Measurements from ENCODE around the gene INSL4. TPM values are rescaled to one million over a fixed set of nuclear protein-coding genes. Genes with fewer than 3 reads are reported as not detected.

Gene INSL4
- polyA plus RNA-seq (2013, experiment 1 of 4) = not detected
- polyA plus RNA-seq (2013, experiment 2 of 4) = not detected
- polyA plus RNA-seq (2013, experiment 3 of 4) = not detected
- polyA plus RNA-seq (2013, experiment 4 of 4) = not detected

GRCh38 chr9:5231212-5231611, at the start of gene INSL4:
INSL4 (plus strand) TSS chr9:5231419; CDS start chr9:5231524, 105 bp downstream.
- WGBS, 2 experiments = 94 to 95% methylated on average over 2 of the region's 2 CpGs
- Histone ChIP-seq H3K4me3 (ENCODE audit: insufficient read depth, low read depth, low read length) (no peak within 1 kb of the TSS), H3K9me3 (ENCODE audit: control insufficient read depth, low read length) (no peaks in the 10 kb centered on the region), H3K36me3 (ENCODE audit: control insufficient read depth, insufficient read depth, low read length) (no peaks in the 10 kb centered on the region), H3K27me3 (ENCODE audit: control insufficient read depth, insufficient read depth, low read length, poor library complexity, severe bottlenecking) (no peaks in the 10 kb centered on the region), H3K4me1 (ENCODE audit: control insufficient read depth, insufficient read depth, low read length) (no peaks in the 10 kb centered on the region), H3K27ac (ENCODE audit: insufficient read depth, low read depth, low read length, poor library complexity, severe bottlenecking) (no peak within 1 kb of the TSS)

- H3K27me3 ChIP-seq (ENCODE audit: control insufficient read depth, insufficient read depth, low read length, poor library complexity, severe bottlenecking) = no peaks in the 10 kb centered on the region
- H3K27ac ChIP-seq (ENCODE audit: insufficient read depth, low read depth, low read length, poor library complexity, severe bottlenecking) = no peak overlapping the region
- no peaks in the 10 kb centered on the region for H3K9me3 ChIP-seq (ENCODE audit: control insufficient read depth, low read length)
- H3K36me3 ChIP-seq (ENCODE audit: control insufficient read depth, insufficient read depth, low read length) = no peaks in the 10 kb centered on the region
- no peaks in the 10 kb centered on the region for H3K4me1 ChIP-seq (ENCODE audit: control insufficient read depth, insufficient read depth, low read length)
- 83 to 97% methylated on average over 1 to 2 of the region's 2 CpGs for WGBS, 2 experiments
- no peak overlapping the region for H3K4me3 ChIP-seq (ENCODE audit: insufficient read depth, low read depth, low read length)
Observed at GRCh38 chr9:5184776-5185175, 46.4 kb upstream of the INSL4 start.

- WGBS, 2 experiments = 95 to 96% methylated on average over 44 of the region's 44 CpGs
- Histone ChIP-seq H3K27me3 (ENCODE audit: control insufficient read depth, insufficient read depth, low read length, poor library complexity, severe bottlenecking) (no peaks in the 10 kb centered on the region), H3K9me3 (ENCODE audit: control insufficient read depth, low read length) (no peaks in the 10 kb centered on the region), H3K4me1 (ENCODE audit: control insufficient read depth, insufficient read depth, low read length) (no peaks in the 10 kb centered on the region), H3K27ac (ENCODE audit: insufficient read depth, low read depth, low read length, poor library complexity, severe bottlenecking) (no peak within 1 kb of the TSS), H3K4me3 (ENCODE audit: insufficient read depth, low read depth, low read length) (no peak within 1 kb of the TSS), H3K36me3 (ENCODE audit: control insufficient read depth, insufficient read depth, low read length) (no peaks in the 10 kb centered on the region)
Observed at GRCh38 chr9:5185220-5185840, 45.9 kb upstream of the INSL4 start, which contains the start of gene INSL6. INSL6 (minus strand) TSS chr9:5185639; CDS start chr9:5185602, 37 bp downstream.

GRCh38 chr9:5186416-5187169, 44.6 kb upstream of the INSL4 start:
- WGBS, 2 experiments = 39 to 42% methylated on average over 6 to 7 of the region's 8 CpGs
- Histone ChIP-seq H3K36me3 (ENCODE audit: control insufficient read depth, insufficient read depth, low read length) (no peaks in the 10 kb centered on the region), H3K4me1 (ENCODE audit: control insufficient read depth, insufficient read depth, low read length) (no peaks in the 10 kb centered on the region), H3K27ac (ENCODE audit: insufficient read depth, low read depth, low read length, poor library complexity, severe bottlenecking) (no peak overlapping the region), H3K9me3 (ENCODE audit: control insufficient read depth, low read length) (no peaks in the 10 kb centered on the region), H3K27me3 (ENCODE audit: control insufficient read depth, insufficient read depth, low read length, poor library complexity, severe bottlenecking) (no peaks in the 10 kb centered on the region), H3K4me3 (ENCODE audit: insufficient read depth, low read depth, low read length) (no peak overlapping the region)

- Histone ChIP-seq H3K27me3 (ENCODE audit: control insufficient read depth, insufficient read depth, low read length, poor library complexity, severe bottlenecking) (no peaks in the 10 kb centered on the region), H3K4me1 (ENCODE audit: control insufficient read depth, insufficient read depth, low read length) (no peaks in the 10 kb centered on the region)
- WGBS, 2 experiments = 89 to 93% methylated on average over 10 of the region's 10 CpGs
Observed at GRCh38 chr9:5188060-5188984, 42.9 kb upstream of the INSL4 start.

GRCh38 chr9:5191985-5192384, 39.2 kb upstream of the INSL4 start:
- H3K4me3 ChIP-seq (ENCODE audit: insufficient read depth, low read depth, low read length) = no peak overlapping the region
- H3K27ac ChIP-seq (ENCODE audit: insufficient read depth, low read depth, low read length, poor library complexity, severe bottlenecking) = no peak overlapping the region
- no peaks in the 10 kb centered on the region for H3K9me3 ChIP-seq (ENCODE audit: control insufficient read depth, low read length)
- H3K27me3 ChIP-seq (ENCODE audit: control insufficient read depth, insufficient read depth, low read length, poor library complexity, severe bottlenecking) = no peaks in the 10 kb centered on the region
- H3K4me1 ChIP-seq (ENCODE audit: control insufficient read depth, insufficient read depth, low read length) = no peaks in the 10 kb centered on the region
- 89 to 93% methylated on average over 3 of the region's 3 CpGs for WGBS, 2 experiments
- no peaks in the 10 kb centered on the region for H3K36me3 ChIP-seq (ENCODE audit: control insufficient read depth, insufficient read depth, low read length)

More at GRCh38 chr9:5188060-5188984, 42.9 kb upstream of the INSL4 start:
- Histone ChIP-seq H3K36me3 (ENCODE audit: control insufficient read depth, insufficient read depth, low read length) (no peaks in the 10 kb centered on the region), H3K4me3 (ENCODE audit: insufficient read depth, low read depth, low read length) (no peak overlapping the region), H3K27ac (ENCODE audit: insufficient read depth, low read depth, low read length, poor library complexity, severe bottlenecking) (no peak overlapping the region), H3K9me3 (ENCODE audit: control insufficient read depth, low read length) (no peaks in the 10 kb centered on the region)

GRCh38 chr9:5193345-5193744, 37.9 kb upstream of the INSL4 start:
- H3K27me3 ChIP-seq (ENCODE audit: control insufficient read depth, insufficient read depth, low read length, poor library complexity, severe bottlenecking) = no peaks in the 10 kb centered on the region
- no peaks in the 10 kb centered on the region for H3K36me3 ChIP-seq (ENCODE audit: control insufficient read depth, insufficient read depth, low read length)
- no peaks in the 10 kb centered on the region for H3K9me3 ChIP-seq (ENCODE audit: control insufficient read depth, low read length)
- no peaks in the 10 kb centered on the region for H3K4me1 ChIP-seq (ENCODE audit: control insufficient read depth, insufficient read depth, low read length)
- no peak overlapping the region for H3K27ac ChIP-seq (ENCODE audit: insufficient read depth, low read depth, low read length, poor library complexity, severe bottlenecking)
- WGBS, 2 experiments = 77 to 95% methylated on average over 2 of the region's 2 CpGs
- no peak overlapping the region for H3K4me3 ChIP-seq (ENCODE audit: insufficient read depth, low read depth, low read length)

GRCh38 chr9:5195463-5195862, 35.8 kb upstream of the INSL4 start:
- Histone ChIP-seq H3K9me3 (ENCODE audit: control insufficient read depth, low read length) (no peaks in the 10 kb centered on the region), H3K36me3 (ENCODE audit: control insufficient read depth, insufficient read depth, low read length) (no peaks in the 10 kb centered on the region)
- WGBS, 2 experiments = 92 to 94% methylated on average over 1 of the region's 1 CpG

GRCh38 chr9:5205071-5205470, 26.1 kb upstream of the INSL4 start:
- no peaks in the 10 kb centered on the region for H3K27me3 ChIP-seq (ENCODE audit: control insufficient read depth, insufficient read depth, low read length, poor library complexity, severe bottlenecking)
- no peaks in the 10 kb centered on the region for H3K36me3 ChIP-seq (ENCODE audit: control insufficient read depth, insufficient read depth, low read length)
- H3K27ac ChIP-seq (ENCODE audit: insufficient read depth, low read depth, low read length, poor library complexity, severe bottlenecking) = no peak overlapping the region
- H3K4me3 ChIP-seq (ENCODE audit: insufficient read depth, low read depth, low read length) = no peak overlapping the region
- H3K9me3 ChIP-seq (ENCODE audit: control insufficient read depth, low read length) = no peaks in the 10 kb centered on the region
- no peaks in the 10 kb centered on the region for H3K4me1 ChIP-seq (ENCODE audit: control insufficient read depth, insufficient read depth, low read length)

More at GRCh38 chr9:5195463-5195862, 35.8 kb upstream of the INSL4 start:
- Histone ChIP-seq H3K4me3 (ENCODE audit: insufficient read depth, low read depth, low read length) (no peak overlapping the region), H3K4me1 (ENCODE audit: control insufficient read depth, insufficient read depth, low read length) (no peaks in the 10 kb centered on the region), H3K27me3 (ENCODE audit: control insufficient read depth, insufficient read depth, low read length, poor library complexity, severe bottlenecking) (no peaks in the 10 kb centered on the region), H3K27ac (ENCODE audit: insufficient read depth, low read depth, low read length, poor library complexity, severe bottlenecking) (no peak overlapping the region)

Data from ectodermal cell (in vitro differentiated cells).